CD4-positive, alpha-beta T cell treated with Interleukin-1 beta for 1 hour (primary cell): ENCODE results near the gene SORL1.

Experiments used
- DNase-seq, 2 donors: peaks; one replicate each; pipeline ENCODE4 v3.0.0-alpha.2; 2020 to 2022

Gene SORL1

DNA sequence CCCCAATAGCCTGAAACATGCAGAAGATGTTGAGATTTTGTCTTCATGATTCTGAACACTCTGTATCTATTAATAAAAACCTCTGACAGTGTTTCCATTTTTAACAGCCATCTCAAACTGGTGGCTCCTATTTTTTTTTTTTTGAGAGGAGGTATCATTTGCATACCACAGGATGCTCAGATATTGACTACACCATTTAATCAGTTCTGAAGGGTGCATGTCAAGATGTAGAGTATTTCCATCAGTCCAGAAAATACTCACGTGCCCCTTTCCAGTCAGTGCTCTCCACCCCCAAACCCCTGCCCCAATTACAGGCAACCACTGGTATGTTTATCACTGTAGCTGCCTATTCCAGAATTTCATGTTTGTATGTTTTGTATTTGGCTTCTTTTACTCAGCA is 85.9 kb downstream of the SORL1 start:
- DNase-seq = no peak

DNA sequence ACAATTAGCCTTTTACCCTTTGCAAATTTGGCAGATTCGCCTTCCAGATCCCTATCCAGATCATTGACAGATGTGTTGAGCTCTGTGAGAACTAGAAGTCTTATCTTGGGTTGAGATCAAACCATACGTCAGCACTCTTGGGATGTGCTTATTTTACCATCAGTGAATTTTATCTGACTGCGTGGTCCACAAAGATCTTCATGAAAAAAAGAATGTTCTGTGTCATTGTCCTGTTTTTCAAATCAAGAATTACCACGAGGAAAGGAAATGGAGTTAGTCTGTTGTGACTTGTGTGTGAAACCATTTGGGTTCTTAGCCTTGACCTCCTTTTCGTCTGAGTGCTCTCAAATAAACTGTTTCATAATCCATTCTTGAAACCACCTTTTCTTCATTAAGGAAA is 86.9 kb downstream of the SORL1 start:
- no peak for DNase-seq

DNA sequence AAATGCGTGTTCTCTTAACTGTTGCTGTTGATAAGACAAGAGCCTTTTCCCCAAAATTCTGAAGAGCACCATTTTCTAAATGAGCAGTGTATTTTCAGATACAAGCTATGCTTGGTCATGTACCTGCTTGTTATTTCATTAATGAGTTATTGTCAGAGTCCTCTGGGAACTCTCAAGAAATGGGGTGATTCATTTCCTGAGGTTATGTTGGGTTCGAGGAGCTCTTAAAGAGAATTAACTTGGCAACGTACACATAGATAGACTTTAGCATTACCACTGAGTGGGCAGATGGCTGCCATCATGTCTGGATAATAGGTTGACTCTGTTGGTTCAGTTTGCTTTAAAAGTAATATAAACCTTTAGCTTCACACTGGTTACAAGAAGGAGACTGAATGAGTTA is 88.5 kb downstream of the SORL1 start:
- no peak for DNase-seq

DNA sequence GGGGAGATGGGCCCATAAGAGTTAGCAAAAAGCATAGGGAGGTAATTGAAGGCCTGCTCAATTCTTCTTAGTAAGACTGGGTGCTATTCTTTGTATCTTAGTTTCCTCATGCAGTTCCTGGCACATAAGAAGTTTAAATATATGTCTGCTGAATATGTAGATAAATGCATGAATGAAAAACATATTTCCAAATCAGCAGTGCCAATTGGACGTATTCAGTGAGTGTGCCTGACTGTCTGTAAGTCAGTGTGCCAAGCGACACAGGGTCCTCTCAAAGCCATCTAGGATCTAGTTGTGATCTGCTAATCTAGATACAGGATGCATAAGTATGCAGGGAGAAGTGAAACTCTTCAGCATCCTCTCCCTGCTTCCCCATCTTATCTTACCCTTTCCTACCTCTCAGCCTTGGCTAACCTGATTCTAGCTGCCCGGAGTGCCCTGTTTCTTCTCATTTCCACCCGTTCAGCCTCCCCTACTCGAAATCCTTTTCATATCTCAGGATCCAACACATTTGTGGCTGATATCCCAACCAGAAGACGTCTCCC is 91.8 kb downstream of the SORL1 start:
- DNase-seq = no peak

DNA sequence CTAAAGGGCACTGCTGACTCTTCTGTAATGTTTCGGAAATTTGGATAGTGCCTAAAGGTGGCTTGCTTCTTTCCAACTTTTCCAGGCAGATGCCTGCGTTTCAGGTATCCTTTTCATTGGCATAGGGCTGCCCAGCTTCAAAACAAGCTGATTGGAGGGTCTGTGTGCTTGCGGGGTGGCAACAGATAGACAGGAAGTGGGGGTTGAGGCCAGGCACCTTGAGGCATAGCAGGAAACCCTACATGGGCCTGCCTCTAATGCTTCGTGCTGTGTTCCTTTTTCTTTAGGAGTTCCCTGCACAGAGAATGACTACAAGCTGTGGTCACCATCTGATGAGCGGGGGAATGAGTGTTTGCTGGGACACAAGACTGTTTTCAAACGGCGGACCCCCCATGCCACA is 92.8 kb downstream of the SORL1 start:
- DNase-seq = peak; percentile 12 to 21

DNA sequence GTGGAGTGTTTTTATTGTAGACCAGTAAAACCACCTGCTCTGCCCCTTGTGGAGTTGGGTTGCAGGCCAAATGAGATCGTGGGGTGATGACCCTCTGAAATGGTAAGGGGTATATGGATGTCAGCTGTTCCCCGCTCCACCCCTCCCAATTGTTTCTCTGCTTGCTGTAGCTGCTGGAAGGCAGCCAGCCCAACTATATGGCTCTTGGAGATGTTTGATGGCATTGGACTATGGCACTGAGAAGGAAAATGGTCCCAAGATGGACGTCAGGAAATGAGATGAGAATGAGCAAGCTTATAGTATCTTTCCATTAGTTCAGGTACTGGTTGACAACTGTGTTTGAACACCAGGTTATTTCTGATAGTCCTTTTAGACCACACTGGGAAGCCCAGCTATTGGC is 95.5 kb downstream of the SORL1 start:
- DNase-seq = no peak

DNA sequence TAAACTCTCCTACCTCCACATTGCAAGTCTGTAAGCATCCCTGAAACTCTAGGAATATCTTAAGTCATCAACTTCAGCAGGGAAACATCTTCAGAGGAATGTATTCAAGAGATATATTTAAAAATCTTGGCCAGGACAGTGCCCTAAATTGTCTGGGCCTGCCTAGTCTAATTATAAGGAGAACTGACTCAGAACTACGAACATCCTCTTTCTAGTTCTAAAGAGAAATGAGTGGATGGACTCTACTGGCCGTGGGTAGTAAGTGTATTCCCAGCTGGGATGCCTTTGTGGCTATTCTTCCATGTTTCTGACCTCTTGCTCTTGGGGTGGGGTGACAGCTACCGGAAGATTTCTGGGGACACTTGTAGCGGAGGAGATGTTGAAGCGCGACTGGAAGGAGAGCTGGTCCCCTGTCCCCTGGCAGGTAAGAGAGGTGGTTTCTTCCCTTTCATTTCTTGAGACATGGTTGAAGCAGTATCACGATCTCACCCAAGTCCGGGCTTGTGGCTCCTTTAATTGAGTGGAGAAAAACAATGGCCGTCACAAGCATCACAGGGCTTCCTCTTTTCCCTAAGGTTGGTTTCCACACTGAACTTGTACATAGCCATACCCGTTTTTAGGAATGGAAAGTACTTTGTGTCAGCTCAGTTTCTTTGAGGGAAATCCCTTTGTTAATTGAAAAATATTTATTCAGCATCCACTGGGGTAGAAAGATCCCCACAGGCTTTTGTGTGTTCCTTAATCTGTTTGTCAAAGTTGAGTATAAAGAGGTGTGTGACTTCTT is 98.3 kb downstream of the SORL1 start:
- DNase-seq = no peak

DNA sequence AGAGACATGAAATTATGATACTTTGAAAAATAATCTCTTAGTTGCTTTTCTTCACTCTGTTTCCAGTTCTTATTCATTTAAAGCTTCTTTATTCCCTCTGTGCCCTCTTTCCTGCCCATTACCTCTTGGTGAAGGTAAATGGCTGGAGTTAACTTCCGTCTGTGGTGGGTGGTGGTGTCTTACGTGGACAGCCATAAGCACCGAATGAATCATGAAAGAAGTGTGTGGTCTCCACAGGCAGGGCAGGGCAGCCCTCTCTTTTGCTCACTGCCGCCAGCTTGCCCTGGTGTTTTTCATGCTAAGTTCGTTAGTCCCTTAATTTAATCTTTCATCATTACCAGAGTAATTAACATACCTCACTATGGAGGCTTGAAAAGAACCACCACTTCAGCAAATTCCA is 99.3 kb downstream of the SORL1 start:
- no peak for DNase-seq

DNA sequence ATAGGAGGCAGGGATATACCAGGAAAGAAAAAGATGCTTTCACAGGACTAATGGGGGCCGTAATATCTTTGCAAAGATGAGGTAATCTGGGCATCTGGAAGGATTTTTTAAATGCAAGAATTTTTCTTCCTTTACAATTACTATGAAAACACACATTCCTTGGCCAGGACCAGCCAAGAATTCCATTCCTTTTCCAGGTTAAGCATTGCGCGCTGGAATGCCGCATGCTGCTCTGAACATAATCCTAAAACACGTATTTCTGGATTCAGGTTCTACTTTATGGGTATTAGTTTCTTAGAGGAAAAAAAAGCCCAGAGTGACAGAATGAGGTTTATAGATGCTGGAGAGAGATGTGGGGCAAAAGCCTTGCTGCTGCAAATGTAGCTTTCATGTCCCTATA is 100.0 kb downstream of the SORL1 start:
- DNase-seq = no peak

DNA sequence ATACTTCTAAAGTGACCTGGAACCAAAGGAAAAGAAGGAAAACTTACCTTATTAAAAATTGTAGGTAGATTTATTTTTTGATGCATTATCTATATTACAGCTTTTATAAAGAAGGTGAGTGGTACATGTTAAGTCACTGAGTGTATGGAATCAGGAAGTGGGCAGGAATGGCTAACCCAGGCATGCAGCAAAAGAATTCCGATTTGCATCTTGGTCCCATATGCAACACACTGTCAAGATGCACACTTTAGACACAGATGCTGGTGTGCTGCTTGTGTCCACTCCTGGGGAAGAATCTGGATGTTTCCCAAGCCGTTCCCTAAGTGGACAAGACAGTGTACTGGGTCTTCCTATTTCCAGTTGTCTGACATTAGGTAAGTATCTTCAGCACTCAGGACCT is 100.5 kb downstream of the SORL1 start:
- no peak for DNase-seq

DNA sequence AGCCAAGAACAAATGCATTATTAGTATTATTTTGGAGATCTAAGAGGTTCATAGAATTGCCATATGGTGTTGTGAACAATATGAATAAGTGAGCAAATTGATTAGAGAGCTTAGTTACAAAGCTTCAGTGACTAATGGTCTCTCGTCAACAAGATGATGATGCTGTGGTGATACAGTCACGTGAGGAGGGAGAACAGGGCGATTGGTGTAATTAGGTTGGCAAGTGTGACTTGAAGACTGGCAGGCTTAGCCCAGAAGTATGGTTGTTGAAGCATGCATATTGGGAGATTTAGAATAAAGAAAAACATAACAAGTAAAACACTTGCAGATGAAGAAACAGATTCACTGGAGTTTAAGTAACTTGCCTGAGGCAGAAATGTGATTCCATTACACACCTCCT is 101.3 kb downstream of the SORL1 start:
- no peak for DNase-seq

DNA sequence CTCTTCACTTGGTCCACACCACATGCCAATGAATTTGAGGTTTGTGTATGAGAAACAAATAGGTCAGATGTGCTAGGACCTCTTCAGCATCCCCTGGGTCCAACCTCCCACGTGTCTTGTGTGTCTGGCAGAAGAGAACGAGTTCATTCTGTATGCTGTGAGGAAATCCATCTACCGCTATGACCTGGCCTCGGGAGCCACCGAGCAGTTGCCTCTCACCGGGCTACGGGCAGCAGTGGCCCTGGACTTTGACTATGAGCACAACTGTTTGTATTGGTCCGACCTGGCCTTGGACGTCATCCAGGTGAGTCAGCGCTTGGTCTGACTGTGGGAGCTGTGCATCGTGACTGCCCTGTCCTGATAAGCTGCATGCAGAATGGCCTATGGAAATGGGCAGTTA is 101.7 kb downstream of the SORL1 start:
- DNase-seq = no peak

DNA sequence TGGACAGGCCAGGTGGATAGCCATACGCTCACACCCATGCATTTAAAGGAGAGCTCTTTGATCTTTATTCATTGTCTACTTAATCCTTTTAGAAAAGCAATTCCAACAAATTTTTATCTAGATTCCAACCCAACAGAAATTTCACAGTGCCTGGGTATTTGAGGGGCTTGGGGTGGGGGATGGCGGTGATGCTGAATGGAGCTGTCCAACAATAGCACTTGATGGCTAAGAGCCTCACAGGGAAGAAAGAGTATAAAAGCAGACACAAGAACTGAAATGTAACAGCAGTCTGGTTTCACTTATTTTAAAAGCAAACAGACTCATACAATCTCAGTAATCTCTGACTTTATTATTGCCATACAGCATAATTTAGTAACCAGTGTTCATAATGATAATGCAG is 102.4 kb downstream of the SORL1 start:
- DNase-seq = no peak

DNA sequence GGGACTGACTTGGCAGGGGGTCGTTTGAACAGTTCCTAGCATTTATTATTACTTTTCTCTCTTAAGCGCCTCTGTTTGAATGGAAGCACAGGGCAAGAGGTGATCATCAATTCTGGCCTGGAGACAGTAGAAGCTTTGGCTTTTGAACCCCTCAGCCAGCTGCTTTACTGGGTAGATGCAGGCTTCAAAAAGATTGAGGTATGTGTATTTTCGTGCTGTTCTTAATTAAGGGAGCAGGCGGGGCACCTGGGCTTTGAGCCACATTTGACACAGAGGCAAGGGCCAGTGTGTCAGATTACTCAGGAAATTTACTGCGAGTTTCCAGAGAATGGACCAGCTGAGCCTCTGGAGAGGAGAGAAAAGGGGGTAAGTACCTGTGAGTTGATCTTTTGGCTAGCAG is 103.0 kb downstream of the SORL1 start:
- DNase-seq = no peak

DNA sequence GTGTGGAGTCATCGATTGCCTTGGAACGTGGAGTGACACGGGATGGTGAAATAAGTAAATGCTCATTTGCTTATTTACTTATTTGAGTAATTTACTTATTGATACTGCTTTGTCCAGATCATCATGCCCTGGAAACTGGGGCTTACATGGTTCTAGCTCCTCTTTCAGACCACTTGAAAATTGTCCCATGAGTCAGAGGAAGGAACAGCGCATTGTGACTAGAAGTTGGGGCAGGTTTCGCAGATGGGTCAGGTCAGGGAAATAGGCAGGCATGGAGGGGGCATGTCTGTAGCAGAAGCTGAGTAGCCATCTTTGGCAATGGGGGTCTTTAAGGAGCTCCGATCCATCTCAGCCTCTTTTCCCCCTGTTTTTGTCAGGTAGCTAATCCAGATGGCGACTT is 104.8 kb downstream of the SORL1 start:
- DNase-seq = no peak

DNA sequence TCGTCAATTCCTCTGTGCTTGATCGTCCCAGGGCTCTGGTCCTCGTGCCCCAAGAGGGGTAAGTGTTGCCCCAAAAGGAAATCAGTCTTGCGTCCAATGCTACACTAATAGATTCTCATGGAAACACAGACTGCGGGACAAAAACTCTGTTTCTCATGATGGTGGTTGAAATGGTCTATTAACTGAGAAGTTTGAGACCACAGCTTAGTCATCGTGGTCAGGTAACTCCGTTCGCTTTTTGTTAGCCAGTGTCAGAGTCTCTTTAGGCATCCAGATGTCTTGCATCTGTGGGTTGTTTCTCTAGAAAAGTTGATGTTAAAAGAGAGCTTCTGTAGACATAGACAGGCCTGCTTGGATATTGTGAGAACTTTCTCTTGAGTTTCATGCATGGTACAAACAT is 105.2 kb downstream of the SORL1 start:
- DNase-seq = no peak

DNA sequence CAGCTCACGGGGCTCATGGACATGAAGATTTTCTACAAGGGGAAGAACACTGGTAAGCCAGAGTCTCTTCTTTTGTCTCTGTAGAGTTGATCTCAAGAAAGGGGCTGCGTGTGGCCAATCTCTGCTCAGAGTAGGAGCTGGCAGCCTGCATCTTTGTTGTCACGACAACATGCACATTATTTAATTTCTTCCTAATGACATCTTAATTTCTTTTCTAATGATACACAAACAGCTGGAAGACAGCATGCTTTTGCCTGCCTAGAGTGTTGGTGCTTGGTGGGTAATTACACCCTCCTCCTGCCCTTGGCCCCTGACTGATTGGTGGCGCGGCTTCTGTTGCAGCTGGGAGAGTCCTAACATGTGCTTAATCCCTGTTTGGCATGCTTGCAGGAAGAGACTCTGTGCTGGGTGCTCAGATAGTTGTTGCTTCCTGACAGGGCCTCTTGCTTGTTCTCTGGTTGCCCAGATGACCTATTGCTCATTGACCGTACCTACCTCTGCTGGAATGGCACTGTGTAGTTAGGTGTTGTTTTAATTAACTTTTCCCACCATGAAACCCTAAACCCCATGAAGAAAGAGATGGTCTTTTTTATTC is 107.6 kb downstream of the SORL1 start:
- DNase-seq = no peak

DNA sequence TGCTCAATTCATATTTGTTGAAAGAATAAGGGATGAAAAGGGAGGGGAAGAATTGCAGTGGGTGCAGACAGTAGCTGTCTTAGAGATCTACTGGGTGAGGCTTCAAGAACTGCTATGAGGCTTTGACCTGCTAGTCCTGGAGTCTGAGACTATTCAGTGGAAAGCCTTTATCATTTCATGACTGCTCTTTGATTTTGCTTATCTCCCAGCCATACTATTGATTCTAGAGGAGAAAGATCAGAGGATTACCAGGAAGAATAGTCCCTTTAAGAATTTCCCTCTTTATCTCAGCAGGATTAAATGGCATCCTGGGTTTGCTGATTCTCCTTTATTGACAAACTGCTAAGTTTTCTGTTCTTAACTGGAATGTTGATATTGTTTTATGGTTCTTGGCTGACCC is 108.1 kb downstream of the SORL1 start:
- DNase-seq = no peak

DNA sequence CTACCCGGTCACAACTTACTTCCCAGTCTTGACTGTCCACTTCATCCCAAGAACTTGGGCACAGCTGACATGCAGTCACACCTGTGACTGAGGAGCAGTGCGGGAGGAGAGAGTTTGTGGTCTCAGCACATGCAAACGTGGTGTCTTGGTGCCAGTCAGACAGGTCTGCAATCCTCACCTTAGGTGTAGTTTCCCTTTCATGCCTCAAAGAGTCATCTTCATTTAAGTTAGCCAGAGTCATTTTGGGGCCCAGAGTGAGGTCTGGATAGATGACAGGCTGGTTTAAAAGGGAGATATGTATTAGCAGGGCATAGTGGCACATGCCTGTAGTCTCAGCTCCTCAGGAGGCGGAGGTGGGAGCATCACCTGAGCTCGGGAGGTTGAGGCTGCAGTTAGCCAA is 109.1 kb downstream of the SORL1 start:
- DNase-seq = no peak

DNA sequence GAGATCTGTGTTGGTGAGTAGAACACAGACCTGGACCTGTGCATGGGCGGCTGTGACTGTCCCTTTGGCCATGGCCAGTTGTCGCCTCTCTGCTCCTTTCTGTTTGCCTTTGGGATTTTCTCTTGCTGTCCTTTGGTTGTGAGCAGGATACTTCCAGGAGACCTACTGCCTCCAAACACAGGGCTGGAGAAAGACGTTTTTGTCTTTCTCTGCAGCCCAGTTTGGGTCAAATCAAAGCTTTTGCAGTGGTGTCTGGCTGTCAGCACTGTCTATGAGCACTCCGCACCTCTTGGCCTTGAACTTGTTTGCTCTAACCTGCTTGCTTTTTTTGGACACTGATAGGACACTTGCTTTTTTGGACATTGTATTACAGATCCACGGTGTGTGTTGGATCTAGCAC is 109.6 kb downstream of the SORL1 start:
- no peak for DNase-seq

DNA sequence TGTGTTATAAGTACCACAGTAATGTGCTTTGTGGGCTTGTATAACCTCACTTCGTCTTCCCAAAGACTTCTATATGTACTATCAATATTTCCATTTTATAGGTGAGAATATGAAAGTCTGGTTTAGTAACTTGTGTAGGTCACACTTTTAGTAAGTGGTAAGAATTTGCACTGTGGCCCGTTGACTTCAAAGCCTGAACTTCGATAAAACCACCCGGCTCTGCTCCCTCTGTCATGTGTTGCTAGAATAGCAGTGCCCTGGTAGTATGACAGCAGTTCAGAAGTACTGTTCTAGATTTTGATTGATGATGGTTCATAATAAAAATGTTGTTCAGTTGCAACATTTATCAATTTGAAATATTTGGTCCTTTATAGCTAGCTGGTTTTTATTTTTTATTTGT is 110.9 kb downstream of the SORL1 start:
- no peak for DNase-seq

DNA sequence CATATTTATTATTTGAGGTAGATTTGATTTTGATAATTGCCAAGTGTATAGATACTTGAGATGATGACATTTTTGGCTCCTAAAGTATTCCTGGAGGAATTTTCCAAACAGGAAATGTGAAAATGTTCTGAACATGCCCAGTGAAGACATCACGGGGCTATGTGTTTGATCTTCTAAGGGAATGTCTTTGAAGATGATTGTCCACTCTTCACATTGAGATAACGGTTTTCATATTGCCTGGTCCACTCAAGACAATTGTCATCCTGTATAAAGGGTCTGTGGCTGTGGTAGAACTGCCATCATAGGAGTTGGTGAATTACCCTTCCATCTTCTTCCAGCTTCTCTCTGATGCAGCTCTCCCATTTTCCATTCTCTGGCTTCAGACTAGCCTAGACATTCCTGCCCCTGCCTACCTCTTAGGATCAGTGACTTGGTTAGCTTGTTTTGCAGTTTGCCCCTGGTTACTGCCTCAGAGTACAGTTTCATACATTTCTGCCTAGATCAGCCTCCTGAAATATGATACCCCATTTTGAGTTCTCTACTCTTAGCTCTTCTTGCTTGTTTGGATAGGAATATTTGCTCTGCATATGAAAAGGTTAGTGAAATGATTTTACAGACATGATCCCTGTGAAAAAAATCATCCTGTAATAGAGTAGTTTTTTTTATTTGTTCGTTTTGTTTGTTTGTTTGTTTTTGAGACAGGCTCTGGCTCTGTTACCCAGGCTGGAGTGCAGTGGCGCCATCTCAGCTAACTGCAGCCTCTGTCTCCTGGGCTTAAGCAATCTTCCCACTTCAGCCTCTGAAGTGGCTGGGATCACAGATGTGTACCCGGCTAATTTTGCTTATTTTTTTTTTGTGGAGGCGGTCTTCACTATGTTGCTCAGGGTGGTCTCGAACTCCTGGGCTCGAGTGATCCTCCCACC is 112.0 kb downstream of the SORL1 start:
- DNase-seq = no peak

DNA sequence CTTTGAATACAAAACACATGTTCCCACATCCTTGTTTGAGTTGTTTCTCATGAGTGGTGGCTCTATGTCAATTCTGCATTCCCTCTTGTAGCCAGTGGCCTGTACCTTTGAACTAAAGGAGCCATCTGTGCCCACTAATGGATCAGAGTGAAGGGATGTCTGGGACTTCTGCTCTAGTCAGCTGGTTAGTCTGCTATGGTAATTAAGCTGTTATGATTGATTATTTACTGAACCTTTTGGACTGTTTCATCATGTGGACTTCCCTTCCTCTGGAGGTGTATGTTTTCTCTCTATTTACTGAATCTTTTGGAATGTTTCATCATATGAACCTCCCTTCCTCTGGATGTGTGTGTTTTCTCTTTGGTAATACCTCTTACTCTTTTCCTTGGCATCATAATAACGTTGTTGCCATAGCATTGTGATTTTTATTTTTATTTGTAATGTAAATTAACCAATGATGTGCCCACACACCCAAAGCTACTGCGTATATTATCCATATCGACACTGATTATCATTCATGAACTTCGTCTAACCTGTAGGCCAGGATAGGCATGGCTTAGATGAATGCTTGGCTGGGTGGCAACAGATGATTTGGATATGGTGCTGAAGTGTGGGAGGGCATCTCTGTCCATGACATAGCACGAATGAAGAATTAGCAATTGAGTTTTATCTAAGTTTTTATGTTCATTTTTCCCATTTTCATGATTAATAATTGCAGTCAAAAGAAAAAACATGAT is 113.0 kb downstream of the SORL1 start:
- no peak for DNase-seq
